ENCODE data around the gene CNKSR3. TPM values are rescaled to one million over a fixed set of nuclear protein-coding genes. Genes with fewer than 3 reads are reported as not detected.

The CNKSR3 gene
- total RNA-seq, 1 donor from 2014 or later, result 11.8 TPM

GRCh38 chr6:154412106-154412820, 98.2 kb downstream of the CNKSR3 start:
- Histone ChIP-seq H3K27ac (no peak overlapping the region), H3K36me3 (no peaks in the 10 kb centered on the region), H3K4me1 (peaks cover 26% of the 10 kb centered on the region), H3K9me3 (no peaks in the 10 kb centered on the region), H3K27me3 (no peaks in the 10 kb centered on the region), H3K4me3 (no peak overlapping the region)
- intact Hi-C loops (cut with DNase I), result no loop called here
- no peak for DNase-seq
- TF ChIP-seq CTCF (IDR thresholded peaks at IDR 0.05), result no peak
- no peak for ATAC-seq

GRCh38 chr6:154411076-154411475, 99.4 kb downstream of the CNKSR3 start:
- H3K9me3 ChIP-seq, result no peaks in the 10 kb centered on the region
- TF ChIP-seq CTCF (IDR thresholded peaks at IDR 0.05), result no peak
- DNase-seq (no peak), ATAC-seq (no peak)
- peaks cover 26% of the 10 kb centered on the region for H3K4me1 ChIP-seq
- no peak overlapping the region for H3K4me3 ChIP-seq
- no peaks in the 10 kb centered on the region for H3K27me3 ChIP-seq
- no peaks in the 10 kb centered on the region for H3K36me3 ChIP-seq
- intact Hi-C loops (cut with DNase I), result no loop called here
- H3K27ac ChIP-seq, result no peak overlapping the region

- Histone ChIP-seq H3K27ac (peak overlapping the region; percentile 49), H3K4me3 (no peak overlapping the region), H3K27me3 (no peaks in the 10 kb centered on the region), H3K4me1 (peaks cover 26% of the 10 kb centered on the region), H3K36me3 (no peaks in the 10 kb centered on the region), H3K9me3 (no peaks in the 10 kb centered on the region)
- intact Hi-C loops (cut with DNase I), result no loop called here
- ATAC-seq, result peak; percentile 62
- no peak for TF ChIP-seq CTCF (IDR thresholded peaks at IDR 0.05)
- DNase-seq, result no peak
These were observed 99.8 kb downstream of the CNKSR3 start for GRCh38 chr6:154410619-154411072.

GRCh38 chr6:154408891-154409500, 101.5 kb downstream of the CNKSR3 start:
- TF ChIP-seq CTCF (IDR thresholded peaks at IDR 0.05), result peak; percentile 19
- Histone ChIP-seq H3K27ac (no peak overlapping the region), H3K9me3 (no peaks in the 10 kb centered on the region), H3K27me3 (no peaks in the 10 kb centered on the region), H3K36me3 (no peaks in the 10 kb centered on the region), H3K4me1 (peaks cover 26% of the 10 kb centered on the region), H3K4me3 (no peak overlapping the region)
- intact Hi-C loops (cut with DNase I), result no loop called here
- ATAC-seq (peak; percentile 42), DNase-seq (no peak)

- Histone ChIP-seq H3K9me3 (no peaks in the 10 kb centered on the region), H3K4me1 (peaks cover 26% of the 10 kb centered on the region), H3K27me3 (no peaks in the 10 kb centered on the region), H3K4me3 (no peak overlapping the region), H3K36me3 (no peaks in the 10 kb centered on the region), H3K27ac (no peak overlapping the region)
- ATAC-seq (no peak), DNase-seq (no peak)
- intact Hi-C loops (cut with DNase I), result no loop called here
- TF ChIP-seq CTCF (IDR thresholded peaks at IDR 0.05), result no peak
These were observed 103.0 kb downstream of the CNKSR3 start for GRCh38 chr6:154407440-154407839.
